ENCODE results near the gene RPS6KB2. TPM values are rescaled to one million over a fixed set of nuclear protein-coding genes. Genes with fewer than 3 reads are reported as not detected.

Gene RPS6KB2
- total RNA-seq, 1 donor from 2014 or later, result 49.5 TPM

GRCh38 chr11:67382276-67383136, 45.8 kb upstream of the RPS6KB2 start:
- no peak overlapping the region for H3K27ac Mint-ChIP-seq (ENCODE audit: unreplicated experiment)
- peak; percentile 99 for TF ChIP-seq CTCF (IDR thresholded peaks at IDR 0.05)
- no peak overlapping the region for H3K4me3 Mint-ChIP-seq (ENCODE audit: unreplicated experiment)
- H3K27me3 Mint-ChIP-seq (ENCODE audit: unreplicated experiment), result peaks cover 6% of the 10 kb centered on the region
- H3K36me3 Mint-ChIP-seq (ENCODE audit: unreplicated experiment), result no peaks in the 10 kb centered on the region
- H3K4me1 Mint-ChIP-seq (ENCODE audit: unreplicated experiment), result peaks cover 30% of the 10 kb centered on the region
- DNase-seq (ENCODE audit: extremely low spot score, unreplicated experiment), result peak; percentile 92
- H3K9me3 Mint-ChIP-seq (ENCODE audit: unreplicated experiment), result no peaks in the 10 kb centered on the region

GRCh38 chr11:67384851-67385366, 43.4 kb upstream of the RPS6KB2 start:
- Mint-ChIP-seq H3K4me3 (ENCODE audit: unreplicated experiment) (no peak overlapping the region), H3K27me3 (ENCODE audit: unreplicated experiment) (peaks cover 6% of the 10 kb centered on the region), H3K27ac (ENCODE audit: unreplicated experiment) (no peak overlapping the region), H3K9me3 (ENCODE audit: unreplicated experiment) (no peaks in the 10 kb centered on the region), H3K4me1 (ENCODE audit: unreplicated experiment) (peaks cover 19% of the 10 kb centered on the region), H3K36me3 (ENCODE audit: unreplicated experiment) (no peaks in the 10 kb centered on the region)
- no peak for DNase-seq (ENCODE audit: extremely low spot score, unreplicated experiment)
- no peak for TF ChIP-seq CTCF (IDR thresholded peaks at IDR 0.05)

GRCh38 chr11:67387069-67387468, 41.2 kb upstream of the RPS6KB2 start:
- TF ChIP-seq CTCF (IDR thresholded peaks at IDR 0.05), result no peak
- no peak overlapping the region for H3K27ac Mint-ChIP-seq (ENCODE audit: unreplicated experiment)
- H3K4me3 Mint-ChIP-seq (ENCODE audit: unreplicated experiment), result no peak overlapping the region
- no peaks in the 10 kb centered on the region for H3K36me3 Mint-ChIP-seq (ENCODE audit: unreplicated experiment)
- no peak for DNase-seq (ENCODE audit: extremely low spot score, unreplicated experiment)
- peaks cover 28% of the 10 kb centered on the region for H3K4me1 Mint-ChIP-seq (ENCODE audit: unreplicated experiment)
- H3K27me3 Mint-ChIP-seq (ENCODE audit: unreplicated experiment), result peaks cover 6% of the 10 kb centered on the region
- H3K9me3 Mint-ChIP-seq (ENCODE audit: unreplicated experiment), result no peaks in the 10 kb centered on the region

GRCh38 chr11:67387518-67387917, 40.8 kb upstream of the RPS6KB2 start:
- Mint-ChIP-seq H3K9me3 (ENCODE audit: unreplicated experiment) (no peaks in the 10 kb centered on the region), H3K4me1 (ENCODE audit: unreplicated experiment) (peaks cover 28% of the 10 kb centered on the region), H3K27ac (ENCODE audit: unreplicated experiment) (no peak overlapping the region), H3K27me3 (ENCODE audit: unreplicated experiment) (peaks cover 6% of the 10 kb centered on the region), H3K4me3 (ENCODE audit: unreplicated experiment) (no peak overlapping the region), H3K36me3 (ENCODE audit: unreplicated experiment) (no peaks in the 10 kb centered on the region)
- DNase-seq (ENCODE audit: extremely low spot score, unreplicated experiment), result no peak
- no peak for TF ChIP-seq CTCF (IDR thresholded peaks at IDR 0.05)

- TF ChIP-seq CTCF (IDR thresholded peaks at IDR 0.05), result peak; percentile 63
- Mint-ChIP-seq H3K27ac (ENCODE audit: unreplicated experiment) (peak overlapping the region; percentile 7), H3K27me3 (ENCODE audit: unreplicated experiment) (peaks cover 6% of the 10 kb centered on the region), H3K4me3 (ENCODE audit: unreplicated experiment) (peak overlapping the region; percentile 70), H3K4me1 (ENCODE audit: unreplicated experiment) (peaks cover 34% of the 10 kb centered on the region), H3K36me3 (ENCODE audit: unreplicated experiment) (no peaks in the 10 kb centered on the region), H3K9me3 (ENCODE audit: unreplicated experiment) (no peaks in the 10 kb centered on the region)
- DNase-seq (ENCODE audit: extremely low spot score, unreplicated experiment), result no peak
Measured at GRCh38 chr11:67389477-67389876, 38.8 kb upstream of the RPS6KB2 start.
